GM18909 (cell line): ENCODE results near the gene RRM1.
"Not testable (repeated sequence)": the region's sequence is repeated elsewhere in the genome, so short reads cannot be mapped to it uniquely, and the experiment has no call there.

ENCODE experiments used
- ATAC-seq: cut with Tn5 transposase; IDR thresholded peaks from one replicate; pipeline ENCODE4 v1.9.1; 2021; ENCODE audit warnings: mild to moderate bottlenecking; ENCODE audit not compliant: unreplicated experiment, poor library complexity

RRM1 gene

DNA sequence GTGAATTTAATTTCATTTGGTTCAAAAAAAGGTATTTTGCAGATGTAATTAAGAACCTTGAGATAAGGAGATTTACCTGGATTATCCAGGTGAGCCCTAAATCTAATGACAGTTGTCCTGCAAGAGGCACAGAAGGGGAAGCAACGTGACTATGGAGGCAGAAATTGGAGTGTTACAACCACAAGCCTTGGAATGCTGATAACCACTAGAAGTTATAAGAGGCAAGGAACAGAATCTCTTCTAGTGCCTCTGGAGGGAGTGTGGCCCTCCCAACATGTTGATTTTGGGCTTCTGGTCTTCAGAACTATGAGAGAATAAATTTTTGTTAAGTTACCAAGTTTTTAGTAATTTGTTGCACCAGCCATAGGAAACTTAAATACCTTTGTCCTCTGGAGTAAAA lies 32.8 kb downstream of the RRM1 start:
- no peak for ATAC-seq

DNA sequence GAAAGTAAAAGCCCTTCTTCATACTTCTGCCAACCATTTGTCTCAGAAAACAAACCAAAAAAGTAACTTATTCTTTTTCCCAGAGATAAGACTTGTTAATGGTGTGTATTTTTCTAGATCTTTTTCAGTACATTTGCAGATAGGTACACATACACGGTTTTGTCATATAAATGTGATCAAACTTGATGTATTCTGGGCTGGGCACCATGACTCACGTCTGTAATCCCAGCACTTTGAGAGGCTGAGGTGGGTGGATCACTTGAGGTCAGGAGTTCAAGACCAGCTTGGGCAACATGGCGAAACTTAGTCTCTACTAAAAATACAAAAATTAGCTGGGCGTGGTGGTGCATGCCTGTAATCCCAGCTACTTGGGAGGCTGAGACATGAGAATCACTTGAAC lies 35.6 kb downstream of the RRM1 start:
- ATAC-seq: not testable (repeated sequence)

DNA sequence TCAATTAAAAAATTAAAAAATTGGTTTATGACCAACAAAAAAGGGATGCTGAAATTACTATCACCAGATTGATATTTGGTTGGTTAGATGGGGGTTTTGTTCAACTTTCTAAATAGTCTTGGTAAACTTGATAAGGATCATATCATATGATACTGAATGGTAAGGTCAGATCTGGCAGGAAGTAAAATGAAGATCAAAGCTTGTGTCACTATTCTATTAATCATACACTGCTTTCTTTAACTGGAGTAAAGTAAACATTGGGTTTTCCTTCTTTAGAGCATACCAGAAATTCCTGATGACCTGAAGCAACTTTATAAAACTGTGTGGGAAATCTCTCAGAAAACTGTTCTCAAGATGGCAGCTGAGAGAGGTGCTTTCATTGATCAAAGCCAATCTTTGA lies 40.2 kb downstream of the RRM1 start:
- ATAC-seq: no peak

GRCh38 chr11:4138497-4138896 lies 43.9 kb downstream of the RRM1 start:
- ATAC-seq: no peak

DNA sequence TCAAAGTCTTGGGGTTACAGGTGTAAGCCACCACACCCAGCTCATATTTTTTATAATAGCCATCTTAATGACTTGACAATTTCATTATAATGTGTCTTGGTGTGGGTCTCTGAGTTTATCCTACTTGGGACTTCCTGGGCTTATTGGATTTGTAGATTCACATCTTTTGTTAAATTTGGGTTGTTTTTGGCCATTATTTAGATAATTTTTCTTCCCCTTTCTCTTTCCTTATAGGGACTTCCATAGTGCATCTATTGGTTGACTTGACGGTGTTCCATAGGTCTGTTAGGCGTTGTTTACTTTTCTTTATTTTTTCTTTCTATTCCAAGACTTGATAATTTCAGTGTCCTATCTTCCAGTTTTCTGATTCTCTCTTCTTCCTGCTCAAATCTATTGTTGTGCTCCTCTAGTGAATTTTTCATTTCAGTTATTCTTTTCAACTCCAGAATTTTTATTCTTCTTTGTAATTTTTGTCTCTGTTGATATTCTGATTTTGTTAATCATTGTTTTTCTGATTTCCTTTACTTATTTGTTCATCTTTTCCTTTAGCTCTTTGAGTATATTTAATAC lies 45.6 kb downstream of the RRM1 start:
- ATAC-seq: no peak

DNA sequence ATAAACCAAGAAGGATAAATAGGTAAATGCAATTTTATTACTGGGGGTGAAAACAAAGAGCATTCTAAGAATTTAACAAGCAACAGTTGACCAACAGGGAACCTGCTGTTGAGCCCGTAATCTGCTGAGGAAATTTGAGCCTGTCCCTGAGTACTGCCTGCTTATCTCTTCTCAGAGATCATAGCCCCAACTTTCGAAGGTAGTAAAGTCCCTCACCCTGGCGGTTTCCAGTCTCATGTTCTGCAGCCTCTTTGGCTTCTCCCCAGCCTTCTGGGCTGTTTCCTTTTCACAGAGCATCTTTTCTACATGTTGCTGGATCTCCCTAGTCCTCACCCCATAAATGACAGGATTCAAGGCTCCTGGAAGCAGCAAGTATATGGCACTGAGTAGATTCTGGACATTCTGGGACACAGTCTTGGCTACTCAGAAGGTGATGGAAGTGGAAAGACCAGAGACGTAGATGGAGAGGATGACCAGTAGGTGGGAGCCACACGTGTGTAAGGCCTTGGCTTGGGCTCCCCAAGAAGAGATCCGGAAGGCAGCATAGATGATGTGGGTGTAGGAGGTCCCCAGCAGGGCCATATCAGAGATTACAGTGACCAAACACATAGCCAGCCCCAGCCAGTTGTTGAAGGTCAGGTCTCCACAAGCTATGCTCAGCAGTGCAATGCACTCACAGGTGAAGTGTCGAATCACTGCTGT lies 51.6 kb downstream of the RRM1 start:
- no peak for ATAC-seq

GRCh38 chr11:4146772-4147098 lies 52.1 kb downstream of the RRM1 start:
- ATAC-seq: no peak

DNA sequence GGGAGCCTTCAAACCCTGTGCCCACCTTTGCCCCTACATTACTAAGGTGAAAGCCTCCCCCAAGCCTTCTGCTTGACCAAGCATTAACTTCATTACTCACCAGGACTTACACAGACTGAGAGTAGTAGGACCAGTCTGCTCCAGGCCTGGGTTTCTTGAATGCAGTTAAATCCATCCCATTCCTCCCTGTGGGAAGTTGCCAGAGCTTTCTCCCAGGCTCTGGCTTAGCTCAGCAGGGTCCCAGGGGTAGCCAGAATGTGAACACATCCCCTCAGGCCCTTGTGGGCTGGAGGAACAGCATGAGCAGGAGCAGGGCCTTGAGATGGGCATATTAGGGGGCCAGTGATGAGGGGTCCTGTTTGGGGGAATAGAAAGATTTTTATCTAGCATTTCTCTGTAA lies 59.9 kb downstream of the RRM1 start:
- no peak for ATAC-seq

- ATAC-seq: no peak
Observed at GRCh38 chr11:4156571-4156970, 62.0 kb downstream of the RRM1 start.

DNA sequence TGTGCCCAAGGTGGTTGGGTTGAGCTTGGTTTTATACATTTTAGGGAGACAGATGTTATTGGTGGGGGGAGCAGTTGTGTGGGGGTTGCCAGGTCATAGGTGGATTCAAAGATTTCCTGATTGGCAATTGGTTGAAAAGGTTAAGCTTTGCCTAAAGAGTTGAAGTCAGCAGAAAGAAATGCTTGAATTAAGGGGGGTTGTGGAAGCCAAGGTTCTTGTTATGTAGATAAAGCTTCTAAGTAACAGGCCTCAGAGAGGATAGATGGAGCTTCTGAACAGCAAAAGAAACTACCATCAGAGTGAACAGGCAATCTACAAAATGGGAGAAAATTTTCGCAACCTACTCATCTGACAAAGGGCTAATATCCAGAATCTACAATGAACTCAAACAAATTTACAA lies 64.2 kb downstream of the RRM1 start:
- ATAC-seq: not testable (repeated sequence)

DNA sequence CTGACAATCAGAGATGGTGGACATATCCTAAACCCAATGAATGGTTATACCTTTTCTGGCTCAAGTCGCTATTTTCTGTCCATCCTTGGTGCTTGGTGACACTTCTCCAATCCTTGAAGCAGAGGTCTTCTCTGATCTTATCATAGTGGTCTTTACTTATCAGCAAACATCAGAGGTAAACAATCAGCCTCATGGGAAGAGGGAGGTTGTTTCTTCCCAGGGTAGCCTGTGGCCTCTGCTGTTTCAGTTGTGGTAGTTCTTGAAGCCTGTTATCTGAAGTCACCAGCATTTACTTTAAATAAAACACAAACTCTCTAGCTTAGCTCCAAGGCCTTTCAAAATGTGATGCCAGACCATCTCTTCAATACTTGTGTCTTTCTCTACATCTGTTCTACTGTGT lies 66.7 kb downstream of the RRM1 start:
- ATAC-seq: no peak

- ATAC-seq: no peak
Observed at GRCh38 chr11:4164884-4165590, 70.4 kb downstream of the RRM1 start.

- ATAC-seq: no peak
Observed at GRCh38 chr11:4167292-4167691, 72.7 kb downstream of the RRM1 start.

DNA sequence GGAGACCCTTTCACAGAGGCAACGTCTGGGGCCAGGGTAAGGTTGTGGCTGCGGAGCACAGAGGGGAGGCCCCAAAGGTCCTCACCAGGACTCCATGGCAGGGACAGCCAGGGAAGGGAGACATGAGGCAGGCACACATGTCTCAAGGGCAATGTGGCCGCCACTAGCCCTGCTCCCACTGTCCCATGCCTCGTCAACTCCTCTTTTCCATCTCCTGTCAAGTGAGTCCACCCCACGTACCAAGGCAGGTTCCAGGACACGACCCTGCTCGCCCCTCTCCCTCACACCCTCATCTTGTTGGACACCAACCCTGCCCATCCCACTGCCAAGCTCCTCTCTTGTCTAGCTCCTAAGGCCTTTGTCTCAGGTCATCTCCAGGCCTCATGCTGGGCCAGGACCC lies 73.2 kb downstream of the RRM1 start:
- no peak for ATAC-seq

DNA sequence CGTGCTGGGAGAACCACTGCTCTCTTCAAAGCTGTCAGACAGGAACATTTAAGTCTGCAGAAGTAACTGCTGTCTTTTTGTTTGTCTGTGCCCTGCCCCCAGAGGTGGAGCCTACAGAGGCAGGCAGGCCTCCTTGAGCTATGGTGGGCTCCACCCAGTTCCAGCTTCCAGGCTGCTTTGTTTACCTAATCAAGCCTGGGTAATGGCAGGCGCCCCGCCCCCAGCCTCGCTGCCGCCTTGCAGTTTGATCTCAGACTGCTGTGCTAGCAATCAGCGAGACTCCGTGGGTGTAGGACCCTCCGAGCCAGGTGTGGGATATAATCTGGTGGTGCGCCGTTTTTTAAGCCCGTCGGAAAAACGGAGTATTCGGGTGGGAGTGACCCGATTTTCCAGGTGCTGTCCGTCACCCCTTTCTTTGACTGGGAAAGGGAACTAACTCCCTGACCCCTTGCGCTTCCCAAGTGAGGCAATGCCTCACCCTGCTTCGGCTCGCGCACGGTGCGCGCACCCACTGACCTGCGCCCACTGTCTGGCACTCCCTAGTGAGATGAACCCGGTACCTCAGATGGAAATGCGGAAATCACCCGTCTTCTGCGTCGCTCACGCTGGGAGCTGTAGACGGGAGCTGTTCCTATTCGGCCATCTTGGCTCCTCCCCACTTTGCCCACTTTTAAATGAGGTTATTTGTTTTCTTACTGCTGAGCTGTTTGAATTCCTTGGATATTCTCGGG lies 81.2 kb downstream of the RRM1 start:
- ATAC-seq: not testable (repeated sequence)

GRCh38 chr11:4178813-4179662 lies 84.4 kb downstream of the RRM1 start:
- ATAC-seq: no peak

GRCh38 chr11:4180441-4181183 lies 86.0 kb downstream of the RRM1 start:
- ATAC-seq: no peak

GRCh38 chr11:4181782-4182721 lies 87.5 kb downstream of the RRM1 start:
- ATAC-seq: peak; percentile 76
